ENCODE data around the gene SLC5A1.
"Not testable (repeated sequence)": the region's sequence is repeated elsewhere in the genome, so short reads cannot be mapped to it uniquely, and the experiment has no call there.

Gene SLC5A1

GRCh38 chr22:32097881-32098499 lies 54.9 kb downstream of the SLC5A1 start:
- DNase-seq = no peak

GRCh38 chr22:32100711-32101110 lies 57.6 kb downstream of the SLC5A1 start:
- DNase-seq = no peak

- no peak for DNase-seq
These were observed 60.7 kb downstream of the SLC5A1 start for GRCh38 chr22:32103658-32104315.

GRCh38 chr22:32106930-32107329 lies 63.9 kb downstream of the SLC5A1 start:
- no peak for DNase-seq

GRCh38 chr22:32112380-32112779 lies 69.3 kb downstream of the SLC5A1 start:
- no peak for DNase-seq

GRCh38 chr22:32119568-32120235 lies 76.6 kb downstream of the SLC5A1 start:
- no peak for DNase-seq

- no peak for DNase-seq
These were observed 77.5 kb downstream of the SLC5A1 start for GRCh38 chr22:32120603-32121002.

- DNase-seq = no peak
These were observed 79.8 kb downstream of the SLC5A1 start for GRCh38 chr22:32122899-32123298.

- DNase-seq = no peak
These were observed 80.6 kb downstream of the SLC5A1 start for GRCh38 chr22:32123657-32124056.

- no peak for DNase-seq
These were observed 84.8 kb downstream of the SLC5A1 start for GRCh38 chr22:32127904-32128303.

- no peak for DNase-seq
These were observed 87.4 kb downstream of the SLC5A1 start for GRCh38 chr22:32130464-32130863.

- DNase-seq = no peak
These were observed 89.1 kb downstream of the SLC5A1 start for GRCh38 chr22:32132126-32132525.

GRCh38 chr22:32132783-32133182 lies 89.7 kb downstream of the SLC5A1 start:
- no peak for DNase-seq

- DNase-seq = not testable (repeated sequence)
These were observed 91.7 kb downstream of the SLC5A1 start for GRCh38 chr22:32134796-32135195.

GRCh38 chr22:32135958-32136357 lies 92.9 kb downstream of the SLC5A1 start:
- DNase-seq = not testable (repeated sequence)

GRCh38 chr22:32136881-32137280 lies 93.8 kb downstream of the SLC5A1 start:
- not testable (repeated sequence) for DNase-seq

GRCh38 chr22:32137731-32138324 lies 94.8 kb downstream of the SLC5A1 start:
- DNase-seq = not testable (repeated sequence)

GRCh38 chr22:32138576-32138975 lies 95.5 kb downstream of the SLC5A1 start:
- DNase-seq = not testable (repeated sequence)

GRCh38 chr22:32140688-32141087 lies 97.6 kb downstream of the SLC5A1 start:
- not testable (repeated sequence) for DNase-seq

- DNase-seq = no peak
These were observed 99.5 kb downstream of the SLC5A1 start for GRCh38 chr22:32142600-32142999.

GRCh38 chr22:32144496-32145274 lies 101.6 kb downstream of the SLC5A1 start:
- DNase-seq = no peak

- not testable (repeated sequence) for DNase-seq
These were observed 104.1 kb downstream of the SLC5A1 start for GRCh38 chr22:32147128-32147527.

GRCh38 chr22:32148372-32148771 lies 105.3 kb downstream of the SLC5A1 start:
- DNase-seq = not testable (repeated sequence)
